Liver (tissue), 9 donors: ENCODE measurements around the gene UPF1. TPM values are rescaled to one million over a fixed set of nuclear protein-coding genes. Genes with fewer than 3 reads are reported as not detected.

ENCODE experiments used
- DNase-seq: peaks from one replicate; pipeline ENCODE4 v3.0.0-alpha.2; 2017; ENCODE audit warnings: low spot score
- H3K27ac ChIP-seq, 2 donors: one replicate each; pipeline ENCODE4 v1.7.0; 2013; ENCODE audit warnings: inconsistent platforms in 2 of 2, low read length in 2 of 2, control low read depth in 1 of 2, low read depth in 1 of 2, mild to moderate bottlenecking in 1 of 2
- H3K27me3 ChIP-seq, 4 donors: one replicate each; pipeline versions ENCODE4 v1.6.1 to v1.7.0; 2013; ENCODE audit warnings: low read length in 3 of 4, inconsistent platforms in 1 of 4, mild to moderate bottlenecking in 1 of 4, moderate library complexity in 1 of 4; ENCODE audit not compliant: control insufficient read depth in 4 of 4, insufficient read depth in 4 of 4
- H3K36me3 ChIP-seq, 4 donors: one replicate each; pipeline versions ENCODE4 v1.6.1 to v1.7.0; 2013; ENCODE audit warnings: low read length in 3 of 4, mild to moderate bottlenecking in 3 of 4, low read depth in 1 of 4, moderate library complexity in 1 of 4; ENCODE audit not compliant: control insufficient read depth in 4 of 4, insufficient read depth in 3 of 4
- H3K4me1 ChIP-seq, 4 donors: one replicate each; pipeline versions ENCODE4 v1.6.1 to v1.7.0; 2013; ENCODE audit warnings: low read length in 3 of 4, mild to moderate bottlenecking in 3 of 4, moderate library complexity in 1 of 4; ENCODE audit not compliant: control insufficient read depth in 4 of 4, insufficient read depth in 4 of 4
- H3K4me3 ChIP-seq, 3 donors: one replicate each; pipeline versions ENCODE4 v1.6.1 to v1.7.0; 2013; ENCODE audit warnings: low read length in 3 of 3, control low read depth in 1 of 3, low read depth in 1 of 3, mild to moderate bottlenecking in 1 of 3
- H3K9ac ChIP-seq, 2 donors: one replicate each; pipeline ENCODE4 v1.7.0; 2013; ENCODE audit warnings: low read length in 2 of 2, mild to moderate bottlenecking in 2 of 2, moderate library complexity in 2 of 2, control low read depth in 1 of 2, low read depth in 1 of 2
- H3K9me3 ChIP-seq, 4 donors: one replicate each; pipeline versions ENCODE4 v1.6.1 to v1.7.0; 2013; ENCODE audit warnings: low read length in 3 of 4; ENCODE audit not compliant: control insufficient read depth in 4 of 4
- CTCF ChIP-seq: fragments of 150-350 bp; IDR thresholded peaks from 2 replicates; pipeline ENCODE4 v1.5.1; 2017; ENCODE audit warnings: improper control_type of control experiment, low read depth, low read length; ENCODE audit not compliant: missing input control
- GABPA ChIP-seq, 2 donors: IDR thresholded peaks in 1 of 2; conservative IDR thresholded peaks in 1 of 2; 2 replicates each; pipeline ENCODE4 v1.6.1; 2016; ENCODE audit warnings: antibody characterized with exemption in 2 of 2, mild to moderate bottlenecking in 1 of 2, moderate library complexity in 1 of 2
- HNF4A ChIP-seq, 2 donors: conservative IDR thresholded peaks; 2 replicates each; pipeline ENCODE4 v1.6.1; 2016; ENCODE audit warnings: antibody characterized with exemption in 2 of 2, mild to moderate bottlenecking in 2 of 2
- JUND ChIP-seq, 2 donors: IDR thresholded peaks; 2 replicates each; pipeline ENCODE4 v1.6.1; 2016; ENCODE audit warnings: antibody characterized with exemption in 2 of 2
- RAD21 ChIP-seq, 2 donors: IDR thresholded peaks; 2 replicates each; pipeline ENCODE4 v1.6.1; 2016; ENCODE audit warnings: antibody characterized with exemption in 2 of 2, mild to moderate bottlenecking in 2 of 2
- REST ChIP-seq: IDR thresholded peaks from 2 replicates; pipeline ENCODE4 v1.6.1; 2016; ENCODE audit warnings: antibody characterized with exemption, mild to moderate bottlenecking
- RXRA ChIP-seq, 2 donors: IDR thresholded peaks; 2 replicates each; pipeline ENCODE4 v1.6.1; 2017 to 2018; ENCODE audit warnings: antibody characterized with exemption in 2 of 2, mild to moderate bottlenecking in 1 of 2
- SP1 ChIP-seq: IDR thresholded peaks from 2 replicates; pipeline ENCODE4 v1.6.1; 2018; ENCODE audit warnings: antibody characterized with exemption, mild to moderate bottlenecking
- YY1 ChIP-seq: IDR thresholded peaks from 2 replicates; pipeline ENCODE4 v1.6.1; 2016; ENCODE audit warnings: antibody characterized with exemption, mild to moderate bottlenecking
- ZBTB33 ChIP-seq: IDR thresholded peaks from 2 replicates; pipeline ENCODE4 v1.6.1; 2016; ENCODE audit warnings: antibody characterized with exemption
- WGBS: extraction: QIAGEN DNeasy Blood & Tissue Kit; methylation state at CpG from one replicate; pipeline ENCODE4 v1.1.7; 2013; 5-methylcytosine and 5-hydroxymethylcytosine counted together
- polyA plus RNA-seq, 2 donors: library from polyadenylated mRNA; stranded (reverse) in 1 of 2; unstranded in 1 of 2; fragments of 200-250 nt in 1 of 2; fragments of >200 nt in 1 of 2; fragmentation: Nextera tagmentation in 1 of 2; extraction: Ambion mirVana in 1 of 2; gene quantifications; one replicate each; pipeline versions ENCODE4 v1.2.1 to v1.2.3, GENCODE V29; 2013 to 2015
- total RNA-seq, 2 donors: library from RNA; depleted of rRNA; stranded (reverse); fragments of >200 nt; gene quantifications; one replicate each; pipeline ENCODE4 v1.2.3, GENCODE V29; 2014
- donor health status: healthy.
- donor health status: healthy.
- donor health status: healthy.
- donor health status: healthy.
- donor health status: healthy.

The UPF1 gene
- total and polyA plus RNA-seq, 4 donors, result 5.7 to 51.0 (median 35.2) TPM

GRCh38 chr19:18833849-18834643 lies 2.3 kb downstream of the UPF1 start:
- H3K4me1 ChIP-seq, result peaks cover 12 to 50% (median 33%) of the 10 kb centered on the region in 4 donors

More at GRCh38 chr19:18833849-18834643, 2.3 kb downstream of the UPF1 start:
- peak overlapping the region; percentile 32 to 69 for H3K27ac ChIP-seq
- H3K36me3 ChIP-seq, result peaks cover 0 to 6% (median 0%) of the 10 kb centered on the region in 4 donors
- no peak for DNase-seq
- no peaks in the 10 kb centered on the region for H3K9me3 ChIP-seq
- peak overlapping the region; percentile 52 to 97 (median 91) for H3K4me3 ChIP-seq
- H3K9ac ChIP-seq, result peak overlapping the region; percentile 35 to 78
- H3K27me3 ChIP-seq, result no peaks in the 10 kb centered on the region
- WGBS, result 10% methylated on average over 18 of the region's 18 CpGs
- peak; percentile 10 for TF ChIP-seq YY1
- TF ChIP-seq ZBTB33, result no peak
- peak in 1 of 2 donors; percentile 38 for TF ChIP-seq RXRA (IDR thresholded peaks at IDR 0.05)
- TF ChIP-seq SP1, result peak; percentile 22
- peak; percentile 6 to 16 for TF ChIP-seq RAD21 (IDR thresholded peaks at IDR 0.05)
- TF ChIP-seq GABPA (IDR thresholded peaks at IDR 0.05 in 1 of 2, conservative IDR thresholded peaks at IDR 0.05 in 1 of 2), result no peak
- TF ChIP-seq CTCF, result no peak
- peak in 1 of 2 donors; percentile 11 for TF ChIP-seq HNF4A (conservative IDR thresholded peaks at IDR 0.05)
- TF ChIP-seq JUND (IDR thresholded peaks at IDR 0.05), result no peak
- peak; percentile 16 for TF ChIP-seq REST
